Calu3 (cell line): ENCODE data around the gene SPATA2L. TPM values are rescaled to one million over a fixed set of nuclear protein-coding genes. Genes with fewer than 3 reads are reported as not detected.

ENCODE experiments used
- BruUV-seq: library from RNA; stranded (reverse); fragments of 400-500 nt; replicated peaks from 2 replicates; lab custom pipeline; 2021; lab: Mats Ljungman, UMichigan
- CTCF ChIA-PET: fragments of 300-600 bp; sonication (Branson Sonifier 250); formaldehyde crosslinking; loops from one replicate; lab custom pipeline; 2022; ENCODE audit warnings: antibody characterized with exemption; lab: Charles Lee
- DNase-seq: peaks from one replicate; pipeline ENCODE4 v3.0.0; 2022
- H3K27ac Mint-ChIP-seq: one replicate; pipeline ENCODE4 v1.8.0; 2022; ENCODE audit warnings: mixed read lengths; ENCODE audit not compliant: unreplicated experiment
- H3K27me3 Mint-ChIP-seq: one replicate; pipeline ENCODE4 v1.8.0; 2022; ENCODE audit warnings: mixed read lengths; ENCODE audit not compliant: unreplicated experiment
- H3K36me3 Mint-ChIP-seq: one replicate; pipeline ENCODE4 v1.8.0; 2022; ENCODE audit warnings: mild to moderate bottlenecking, moderate library complexity, mixed read lengths; ENCODE audit not compliant: insufficient read depth, unreplicated experiment
- H3K4me1 Mint-ChIP-seq: one replicate; pipeline ENCODE4 v1.8.0; 2022; ENCODE audit warnings: mild to moderate bottlenecking, low read depth, mixed read lengths; ENCODE audit not compliant: unreplicated experiment
- H3K4me3 Mint-ChIP-seq: one replicate; pipeline ENCODE4 v1.8.0; 2022; ENCODE audit warnings: mild to moderate bottlenecking, low read depth, moderate library complexity, mixed read lengths; ENCODE audit not compliant: unreplicated experiment
- H3K9me3 Mint-ChIP-seq: one replicate; pipeline ENCODE4 v1.8.0; 2022; ENCODE audit warnings: low read depth, mixed read lengths; ENCODE audit not compliant: unreplicated experiment
- intact Hi-C: fragments of 100-400 bp; cut with micrococcal nuclease; formaldehyde crosslinking; loops from one replicate; pipeline ENCODE4 v1.10.0; 2022; ENCODE audit not compliant: unreplicated experiment
- total RNA-seq: library from RNA; stranded (reverse); gene quantifications from 2 replicates; pipeline ENCODE4 v1.2.3, GENCODE V29; 2022
- TF ChIP-seq, protein P1 (sequence below): fragments of 200-600 bp; IDR thresholded peaks from one replicate; pipeline ENCODE4 v1.8.0; 2022; ENCODE audit warnings: antibody characterized with exemption; ENCODE audit not compliant: unreplicated experiment

Gene SPATA2L
- total RNA-seq, 1 experiment from 2014 or later: 20.7 TPM

DNA sequence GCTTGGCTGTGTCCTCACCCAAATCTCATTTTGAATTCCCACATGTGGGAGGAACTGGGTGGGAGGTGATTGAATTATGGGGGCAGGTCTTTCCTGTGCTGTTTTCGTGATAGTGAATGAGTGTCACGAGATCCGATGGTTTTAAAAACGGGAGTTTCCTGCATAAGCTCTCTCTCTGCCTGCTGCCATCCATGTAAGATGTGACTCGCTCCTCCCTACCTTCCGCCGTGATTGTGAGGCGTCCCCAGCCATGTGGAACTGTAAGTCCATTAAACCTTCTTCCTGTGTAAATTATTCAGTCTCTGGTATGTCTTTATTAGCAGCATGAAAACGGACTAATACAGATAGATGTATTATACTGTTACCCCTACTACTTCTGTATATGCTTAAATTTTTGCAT lies 40.3 kb downstream of the SPATA2L start:
- no TSS peak for BruUV-seq
- H3K36me3 Mint-ChIP-seq: peaks cover 63% of the 10 kb centered on the region
- intact Hi-C loops: no loop called here

DNA sequence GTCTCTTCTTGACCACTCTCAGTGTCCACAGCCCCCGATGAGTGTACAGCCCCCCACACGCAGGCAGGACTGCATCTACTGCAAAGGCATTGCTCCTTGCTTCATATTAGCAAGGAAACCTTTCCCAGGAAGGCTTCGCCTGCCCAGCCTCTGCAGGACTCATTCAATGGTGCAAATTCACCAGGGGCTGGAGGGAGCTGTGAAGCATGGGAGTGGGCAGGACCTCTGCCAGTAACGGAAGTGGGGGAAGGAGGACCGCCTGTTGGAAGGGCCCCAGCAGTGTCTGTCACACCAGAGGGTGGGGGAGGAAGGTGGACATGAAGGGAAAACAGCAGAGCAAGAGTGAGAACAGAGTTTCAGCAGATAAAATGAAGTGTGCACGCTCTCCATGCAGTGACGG lies 41.4 kb downstream of the SPATA2L start:
- Mint-ChIP-seq H3K27ac (no peak overlapping the region), H3K4me1 (peaks cover 19% of the 10 kb centered on the region), H3K9me3 (no peaks in the 10 kb centered on the region), H3K36me3 (peaks cover 74% of the 10 kb centered on the region), H3K4me3 (no peak overlapping the region), H3K27me3 (no peaks in the 10 kb centered on the region)
- TF ChIP-seq, protein P1, sequence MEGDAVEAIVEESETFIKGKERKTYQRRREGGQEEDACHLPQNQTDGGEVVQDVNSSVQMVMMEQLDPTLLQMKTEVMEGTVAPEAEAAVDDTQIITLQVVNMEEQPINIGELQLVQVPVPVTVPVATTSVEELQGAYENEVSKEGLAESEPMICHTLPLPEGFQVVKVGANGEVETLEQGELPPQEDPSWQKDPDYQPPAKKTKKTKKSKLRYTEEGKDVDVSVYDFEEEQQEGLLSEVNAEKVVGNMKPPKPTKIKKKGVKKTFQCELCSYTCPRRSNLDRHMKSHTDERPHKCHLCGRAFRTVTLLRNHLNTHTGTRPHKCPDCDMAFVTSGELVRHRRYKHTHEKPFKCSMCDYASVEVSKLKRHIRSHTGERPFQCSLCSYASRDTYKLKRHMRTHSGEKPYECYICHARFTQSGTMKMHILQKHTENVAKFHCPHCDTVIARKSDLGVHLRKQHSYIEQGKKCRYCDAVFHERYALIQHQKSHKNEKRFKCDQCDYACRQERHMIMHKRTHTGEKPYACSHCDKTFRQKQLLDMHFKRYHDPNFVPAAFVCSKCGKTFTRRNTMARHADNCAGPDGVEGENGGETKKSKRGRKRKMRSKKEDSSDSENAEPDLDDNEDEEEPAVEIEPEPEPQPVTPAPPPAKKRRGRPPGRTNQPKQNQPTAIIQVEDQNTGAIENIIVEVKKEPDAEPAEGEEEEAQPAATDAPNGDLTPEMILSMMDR: no peak
- CTCF ChIA-PET: interaction anchor here (1.7 kb wide), 1 partner anchor 40 kb away, joined by 4 read pairs; no protein-coding TSS in a partner anchor
- intact Hi-C loops: no loop called here
- DNase-seq: no peak
- no TSS peak for BruUV-seq

More for the DNA sequence above, 40.3 kb downstream of the SPATA2L start:
- Mint-ChIP-seq H3K9me3 (peaks cover under 1% of the 10 kb centered on the region), H3K27me3 (no peaks in the 10 kb centered on the region), H3K27ac (no peak overlapping the region), H3K4me1 (peaks cover 13% of the 10 kb centered on the region), H3K4me3 (no peak overlapping the region)
- CTCF ChIA-PET: no interaction called here
- no peak for DNase-seq
- TF ChIP-seq, protein P1: no peak

DNA sequence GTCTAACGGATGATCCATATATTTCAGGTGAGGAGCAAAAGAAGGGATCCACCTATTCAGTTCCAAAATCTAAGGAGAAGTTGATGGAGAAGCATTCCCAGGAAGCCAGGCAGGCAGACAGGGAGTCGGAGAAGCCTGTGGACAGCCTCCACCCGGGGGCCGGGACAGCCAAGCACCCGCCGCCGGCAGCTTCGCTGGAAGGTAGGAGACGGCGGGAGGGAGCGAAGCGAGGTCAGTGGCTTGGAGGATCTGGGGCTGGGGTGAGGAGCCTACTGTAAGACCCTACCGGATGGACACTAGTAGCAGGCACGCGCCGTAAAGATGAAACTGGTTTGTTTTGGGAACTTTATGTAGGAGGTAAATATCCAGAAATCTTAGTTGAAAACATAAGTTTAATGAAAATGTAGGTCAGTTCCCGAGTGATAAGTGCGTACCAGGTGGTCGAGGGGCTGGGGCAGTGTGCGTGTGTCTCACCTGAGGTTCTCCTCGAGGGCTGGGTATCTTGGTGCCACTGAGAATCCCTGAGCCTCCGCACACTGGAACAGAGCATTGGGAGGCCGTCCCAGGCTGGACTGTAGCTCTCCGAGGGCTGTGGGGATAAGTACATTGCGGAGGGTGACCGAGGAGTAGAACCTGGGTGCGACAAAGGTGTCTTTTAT lies 43.2 kb downstream of the SPATA2L start:
- H3K27me3 Mint-ChIP-seq: no peaks in the 10 kb centered on the region
- intact Hi-C loops: no loop called here
- no peaks in the 10 kb centered on the region for H3K9me3 Mint-ChIP-seq
- DNase-seq: peak; percentile 34
- TF ChIP-seq, protein P1: no peak
- H3K36me3 Mint-ChIP-seq: peaks cover 82% of the 10 kb centered on the region
- CTCF ChIA-PET: interaction anchor here (0.6 to 1.7 kb wide), 3 partner anchors 19 to 42 kb away, joined by 4 to 6 read pairs (median 4); partner anchors contain the start of gene CDK10
- H3K4me3 Mint-ChIP-seq: peak overlapping the region; percentile 98
- H3K27ac Mint-ChIP-seq: peak overlapping the region; percentile 88
- no TSS peak for BruUV-seq
- H3K4me1 Mint-ChIP-seq: peaks cover 20% of the 10 kb centered on the region

DNA sequence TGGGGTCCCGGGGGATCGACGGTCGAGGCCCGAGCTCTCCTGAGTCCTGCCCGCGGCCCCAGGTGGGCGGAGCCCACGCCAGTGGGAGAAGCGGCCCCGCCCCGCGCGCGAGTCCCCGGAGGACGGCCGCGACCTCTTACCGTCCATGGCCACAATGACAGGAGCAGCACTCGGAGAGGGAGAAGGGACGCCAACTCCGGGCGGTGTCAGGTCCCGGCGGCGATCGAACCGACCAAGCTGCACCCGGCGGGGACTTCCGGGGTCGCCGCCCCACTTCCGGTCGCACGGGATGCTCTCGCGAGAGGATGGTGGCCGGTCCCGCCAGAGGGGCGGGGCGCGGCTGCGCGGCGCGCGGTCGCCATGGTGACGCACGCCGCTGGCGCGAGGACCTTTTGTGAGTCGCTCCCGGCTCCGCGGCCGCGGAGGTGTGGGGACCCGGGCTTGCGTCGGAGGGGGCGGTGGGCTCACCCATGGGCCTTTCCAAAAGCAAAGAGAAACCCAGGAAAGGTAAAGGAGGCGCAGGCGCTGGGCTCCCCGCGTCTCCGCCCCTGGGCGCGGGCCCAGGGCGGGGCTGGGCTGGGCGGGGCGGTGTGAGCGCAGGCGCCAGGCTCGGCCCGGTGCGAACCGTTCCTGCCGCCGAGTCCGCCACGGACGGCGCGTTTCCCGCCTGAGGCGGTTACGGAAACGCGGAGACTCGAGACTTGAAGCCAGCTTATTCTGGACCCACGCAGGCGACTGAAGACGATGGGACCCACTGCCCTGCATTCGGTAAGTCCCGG lies 43.9 kb downstream of the SPATA2L start, which contains the start of the genes CHMP1A and SPATA33:
CHMP1A (minus strand) TSS at position 267 of the 779 bp plus-strand sequence; CDS start at position 147, 120 bp downstream.
SPATA33 (plus strand) TSS at position 395 of the 779 bp plus-strand sequence; CDS start at position 471, 76 bp downstream.
- H3K9me3 Mint-ChIP-seq: no peaks in the 10 kb centered on the region
- BruUV-seq: no TSS peak
- peak; percentile 98 for DNase-seq
- H3K4me1 Mint-ChIP-seq: peaks cover 20% of the 10 kb centered on the region
- TF ChIP-seq, protein P1: no peak
- peak within 1 kb of the TSS; percentile 98 for H3K4me3 Mint-ChIP-seq
- H3K36me3 Mint-ChIP-seq: peaks cover 83% of the 10 kb centered on the region
- H3K27me3 Mint-ChIP-seq: no peaks in the 10 kb centered on the region
- CTCF ChIA-PET: interaction anchor here (1.1 kb wide), 1 partner anchor 29 kb away, joined by 4 read pairs; the partner anchor contains the start of gene CDK10
- H3K27ac Mint-ChIP-seq: peak within 1 kb of the TSS; percentile 88
- intact Hi-C loops: no loop called here
